ENCODE results near the gene SNX9. TPM values are rescaled to one million over a fixed set of nuclear protein-coding genes. Genes with fewer than 3 reads are reported as not detected.

The SNX9 gene
- total RNA-seq, 1 experiment from 2014 or later = 27.4 TPM

GRCh38 chr6:157893238-157893637 lies 70.2 kb downstream of the SNX9 start:
- CTCF ChIA-PET = interaction anchor here (1.4 kb wide), 1 partner anchor 239 kb away, joined by 3 read pairs; no protein-coding TSS in a partner anchor
- Mint-ChIP-seq H3K36me3 (ENCODE audit: insufficient read depth, unreplicated experiment) (peaks cover 33% of the 10 kb centered on the region), H3K4me1 (ENCODE audit: low read depth, unreplicated experiment) (peaks cover 13% of the 10 kb centered on the region), H3K4me3 (ENCODE audit: unreplicated experiment) (no peak overlapping the region), H3K9me3 (ENCODE audit: unreplicated experiment) (no peaks in the 10 kb centered on the region), H3K27me3 (ENCODE audit: insufficient read depth, unreplicated experiment) (no peaks in the 10 kb centered on the region), H3K27ac (ENCODE audit: unreplicated experiment) (no peak overlapping the region)
- TF ChIP-seq CTCF (IDR thresholded peaks at IDR 0.05; ENCODE audit: insufficient read depth in 1 of 2, low read depth in 1 of 2, low read length in 1 of 2, severe bottlenecking in 1 of 2, unreplicated experiment in 1 of 2) = no peak
- intact Hi-C loops (cut with micrococcal nuclease; ENCODE audit: unreplicated experiment) = no loop called here
- BruUV-seq (replicated peaks) = no TSS peak
- Histone ChIP-seq H3K27me3 (replicated peaks; ENCODE audit: control insufficient read depth, insufficient read depth, low read length) (no peaks in the 10 kb centered on the region), H3K36me3 (ENCODE audit: control insufficient read depth, insufficient read depth, low read length) (peaks cover 2% of the 10 kb centered on the region; the same call in 1 of the 2 replicates), H3K9me3 (no peaks in the 10 kb centered on the region), H3K4me3 (ENCODE audit: low read depth, low read length) (no peak overlapping the region), H3K4me1 (no peaks in the 10 kb centered on the region)
- POLR2A ChIA-PET = no interaction called here
- no peak for DNase-seq

GRCh38 chr6:157895585-157895984 lies 72.5 kb downstream of the SNX9 start:
- H3K4me1 ChIP-seq = peaks cover 8% of the 10 kb centered on the region; the same call in 1 of the 2 replicates
- Mint-ChIP-seq H3K4me3 (ENCODE audit: unreplicated experiment) (no peak overlapping the region), H3K4me1 (ENCODE audit: low read depth, unreplicated experiment) (peaks cover 22% of the 10 kb centered on the region), H3K27ac (ENCODE audit: unreplicated experiment) (no peak overlapping the region), H3K36me3 (ENCODE audit: insufficient read depth, unreplicated experiment) (peaks cover 32% of the 10 kb centered on the region), H3K27me3 (ENCODE audit: insufficient read depth, unreplicated experiment) (no peaks in the 10 kb centered on the region), H3K9me3 (ENCODE audit: unreplicated experiment) (no peaks in the 10 kb centered on the region)
- no TSS peak for BruUV-seq (replicated peaks)
- TF ChIP-seq CTCF (IDR thresholded peaks at IDR 0.05; ENCODE audit: insufficient read depth in 1 of 2, low read depth in 1 of 2, low read length in 1 of 2, severe bottlenecking in 1 of 2, unreplicated experiment in 1 of 2) = no peak
- H3K36me3 ChIP-seq (ENCODE audit: control insufficient read depth, insufficient read depth, low read length) = peaks cover 2% of the 10 kb centered on the region; the same call in 1 of the 2 replicates
- H3K27me3 ChIP-seq (replicated peaks; ENCODE audit: control insufficient read depth, insufficient read depth, low read length) = no peaks in the 10 kb centered on the region
- no peaks in the 10 kb centered on the region for H3K9me3 ChIP-seq
- intact Hi-C loops (cut with micrococcal nuclease; ENCODE audit: unreplicated experiment) = no loop called here
- ChIA-PET POLR2A (no interaction called here), CTCF (no interaction called here)
- DNase-seq = no peak
- H3K4me3 ChIP-seq (ENCODE audit: low read depth, low read length) = no peak overlapping the region

GRCh38 chr6:157896932-157897331 lies 73.9 kb downstream of the SNX9 start:
- H3K27me3 Mint-ChIP-seq (ENCODE audit: insufficient read depth, unreplicated experiment) = no peaks in the 10 kb centered on the region
- Histone ChIP-seq H3K36me3 (ENCODE audit: control insufficient read depth, insufficient read depth, low read length) (peaks cover 2% of the 10 kb centered on the region; the same call in 1 of the 2 replicates), H3K27me3 (replicated peaks; ENCODE audit: control insufficient read depth, insufficient read depth, low read length) (no peaks in the 10 kb centered on the region), H3K9me3 (no peaks in the 10 kb centered on the region), H3K4me1 (peaks cover 8% of the 10 kb centered on the region; the same call in 1 of the 2 replicates), H3K4me3 (ENCODE audit: low read depth, low read length) (no peak overlapping the region)
- CTCF ChIA-PET = no interaction called here
- POLR2A ChIA-PET = no interaction called here
- H3K27ac Mint-ChIP-seq (ENCODE audit: unreplicated experiment) = no peak overlapping the region
- no peak for DNase-seq
- H3K9me3 Mint-ChIP-seq (ENCODE audit: unreplicated experiment) = no peaks in the 10 kb centered on the region
- no peak for TF ChIP-seq CTCF (IDR thresholded peaks at IDR 0.05; ENCODE audit: insufficient read depth in 1 of 2, low read depth in 1 of 2, low read length in 1 of 2, severe bottlenecking in 1 of 2, unreplicated experiment in 1 of 2)
- no peak overlapping the region for H3K4me3 Mint-ChIP-seq (ENCODE audit: unreplicated experiment)
- BruUV-seq (replicated peaks) = no TSS peak
- intact Hi-C loops (cut with micrococcal nuclease; ENCODE audit: unreplicated experiment) = no loop called here
- peaks cover 20% of the 10 kb centered on the region for H3K4me1 Mint-ChIP-seq (ENCODE audit: low read depth, unreplicated experiment)
- peaks cover 25% of the 10 kb centered on the region for H3K36me3 Mint-ChIP-seq (ENCODE audit: insufficient read depth, unreplicated experiment)

Measured in Caco-2 (cell line).